Measurements from ENCODE around the gene RET. TPM values are rescaled to one million over a fixed set of nuclear protein-coding genes. Genes with fewer than 3 reads are reported as not detected.

Gene RET
- total RNA-seq, 2 donors from 2014 or later = 1.2 to 3.5 TPM

- Histone ChIP-seq H3K4me1 (ENCODE audit: control insufficient read depth, insufficient read depth, low read length) (peaks cover 5% of the 10 kb centered on the region), H3K27ac (ENCODE audit: low read depth, low read length) (no peak overlapping the region), H3K4me3 (ENCODE audit: low read length) (no peak overlapping the region), H3K9ac (ENCODE audit: extremely low read depth, low read length, poor library complexity, severe bottlenecking) (no peak overlapping the region), H3K36me3 (ENCODE audit: control insufficient read depth, insufficient read depth, low read length) (no peaks in the 10 kb centered on the region), H3K27me3 (ENCODE audit: control insufficient read depth, insufficient read depth, low read length, poor library complexity, severe bottlenecking) (peaks cover 14% of the 10 kb centered on the region), H3K9me3 (ENCODE audit: control insufficient read depth, low read length) (peaks cover 17% of the 10 kb centered on the region)
- DNase-seq = no peak
- Mint-ChIP-seq H3K27me3 (ENCODE audit: insufficient read depth) (peaks cover 36% of the 10 kb centered on the region), H3K27ac (no peak overlapping the region), H3K9me3 (peaks cover 30% of the 10 kb centered on the region), H3K4me3 (no peak overlapping the region), H3K36me3 (ENCODE audit: low read depth) (no peaks in the 10 kb centered on the region), H3K4me1 (peaks cover 21% of the 10 kb centered on the region)
- TF ChIP-seq, protein P1, sequence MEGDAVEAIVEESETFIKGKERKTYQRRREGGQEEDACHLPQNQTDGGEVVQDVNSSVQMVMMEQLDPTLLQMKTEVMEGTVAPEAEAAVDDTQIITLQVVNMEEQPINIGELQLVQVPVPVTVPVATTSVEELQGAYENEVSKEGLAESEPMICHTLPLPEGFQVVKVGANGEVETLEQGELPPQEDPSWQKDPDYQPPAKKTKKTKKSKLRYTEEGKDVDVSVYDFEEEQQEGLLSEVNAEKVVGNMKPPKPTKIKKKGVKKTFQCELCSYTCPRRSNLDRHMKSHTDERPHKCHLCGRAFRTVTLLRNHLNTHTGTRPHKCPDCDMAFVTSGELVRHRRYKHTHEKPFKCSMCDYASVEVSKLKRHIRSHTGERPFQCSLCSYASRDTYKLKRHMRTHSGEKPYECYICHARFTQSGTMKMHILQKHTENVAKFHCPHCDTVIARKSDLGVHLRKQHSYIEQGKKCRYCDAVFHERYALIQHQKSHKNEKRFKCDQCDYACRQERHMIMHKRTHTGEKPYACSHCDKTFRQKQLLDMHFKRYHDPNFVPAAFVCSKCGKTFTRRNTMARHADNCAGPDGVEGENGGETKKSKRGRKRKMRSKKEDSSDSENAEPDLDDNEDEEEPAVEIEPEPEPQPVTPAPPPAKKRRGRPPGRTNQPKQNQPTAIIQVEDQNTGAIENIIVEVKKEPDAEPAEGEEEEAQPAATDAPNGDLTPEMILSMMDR (conservative IDR thresholded peaks at IDR 0.05) = no peak
- WGBS, 2 experiments (ENCODE audit: insufficient coverage in 1 of 2, insufficient read length in 1 of 2) = 73 to 87% methylated on average over 4 to 7 of the region's 7 CpGs
Measured at GRCh38 chr10:43029043-43029442, 47.8 kb upstream of the RET start.

DNA sequence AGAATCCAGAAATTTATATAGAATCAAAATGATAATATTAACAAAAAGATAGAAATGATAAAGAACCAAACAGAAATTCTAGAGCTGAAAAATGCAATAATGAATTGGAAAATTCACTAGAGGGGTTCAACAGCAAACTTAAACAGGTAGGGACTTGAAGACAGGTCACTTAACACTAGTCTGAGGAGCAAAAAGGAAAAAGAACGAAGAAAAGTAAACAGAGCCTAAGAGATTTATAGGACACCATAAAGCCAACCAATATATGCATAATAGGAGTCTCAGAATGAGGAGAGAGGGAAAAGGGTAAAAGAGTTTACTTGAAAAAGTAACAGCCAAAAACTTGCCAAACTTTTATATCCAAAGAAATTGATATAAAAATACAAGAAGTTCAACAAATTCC lies 44.3 kb upstream of the RET start:
- Mint-ChIP-seq H3K4me1 (peaks cover 4% of the 10 kb centered on the region), H3K27ac (no peak overlapping the region), H3K27me3 (ENCODE audit: insufficient read depth) (peaks cover 13% of the 10 kb centered on the region), H3K9me3 (peaks cover 30% of the 10 kb centered on the region), H3K4me3 (no peak overlapping the region), H3K36me3 (ENCODE audit: low read depth) (no peaks in the 10 kb centered on the region)
- Histone ChIP-seq H3K27me3 (ENCODE audit: control insufficient read depth, insufficient read depth, low read length, poor library complexity, severe bottlenecking) (no peaks in the 10 kb centered on the region), H3K36me3 (ENCODE audit: control insufficient read depth, insufficient read depth, low read length) (no peaks in the 10 kb centered on the region), H3K4me1 (ENCODE audit: control insufficient read depth, insufficient read depth, low read length) (no peaks in the 10 kb centered on the region), H3K9me3 (ENCODE audit: control insufficient read depth, low read length) (peaks cover 17% of the 10 kb centered on the region), H3K27ac (ENCODE audit: low read depth, low read length) (no peak overlapping the region), H3K4me3 (ENCODE audit: low read length) (no peak overlapping the region), H3K9ac (ENCODE audit: extremely low read depth, low read length, poor library complexity, severe bottlenecking) (no peak overlapping the region)
- TF ChIP-seq, protein P1 (conservative IDR thresholded peaks at IDR 0.05) = no peak
- no peak for DNase-seq
- WGBS, 2 experiments (ENCODE audit: insufficient coverage in 1 of 2, insufficient read length in 1 of 2) = 100% methylated on average over 1 of the region's 1 CpG

GRCh38 chr10:43035800-43036199 lies 41.1 kb upstream of the RET start:
- 91 to 92% methylated on average over 4 of the region's 4 CpGs for WGBS, 2 experiments (ENCODE audit: insufficient coverage in 1 of 2, insufficient read length in 1 of 2)
- H3K4me1 Mint-ChIP-seq = no peaks in the 10 kb centered on the region
- no peaks in the 10 kb centered on the region for H3K27me3 Mint-ChIP-seq (ENCODE audit: insufficient read depth)
- no peaks in the 10 kb centered on the region for H3K27me3 ChIP-seq (ENCODE audit: control insufficient read depth, insufficient read depth, low read length, poor library complexity, severe bottlenecking)
- H3K4me3 Mint-ChIP-seq = no peak overlapping the region
- H3K9me3 Mint-ChIP-seq = peaks cover 20% of the 10 kb centered on the region
- H3K27ac Mint-ChIP-seq = no peak overlapping the region
- H3K27ac ChIP-seq (ENCODE audit: low read depth, low read length) = no peak overlapping the region
- DNase-seq = no peak
- no peaks in the 10 kb centered on the region for H3K36me3 ChIP-seq (ENCODE audit: control insufficient read depth, insufficient read depth, low read length)
- H3K9ac ChIP-seq (ENCODE audit: extremely low read depth, low read length, poor library complexity, severe bottlenecking) = no peak overlapping the region
- H3K36me3 Mint-ChIP-seq (ENCODE audit: low read depth) = no peaks in the 10 kb centered on the region
- no peaks in the 10 kb centered on the region for H3K4me1 ChIP-seq (ENCODE audit: control insufficient read depth, insufficient read depth, low read length)
- H3K4me3 ChIP-seq (ENCODE audit: low read length) = no peak overlapping the region
- peaks cover 17% of the 10 kb centered on the region for H3K9me3 ChIP-seq (ENCODE audit: control insufficient read depth, low read length)
- TF ChIP-seq, protein P1 (conservative IDR thresholded peaks at IDR 0.05) = no peak
